DOHH2 (cell line): ENCODE results near the gene STK32B.

Experiments
- CTCF ChIP-seq: fragments of 200-600 bp; sonication (generic); IDR thresholded peaks from one replicate; pipeline ENCODE4 v1.5.1; 2014; ENCODE audit warnings: antibody characterized with exemption, mild to moderate bottlenecking, low read depth, low read length; ENCODE audit not compliant: poor library complexity, severe bottlenecking
- EZH2phosphoT487 ChIP-seq: fragments of 200-600 bp; sonication (generic); IDR thresholded peaks from 2 replicates; pipeline ENCODE4 v1.6.1; 2017; ENCODE audit warnings: borderline replicate concordance, mild to moderate bottlenecking, antibody characterized with exemption, low read length, moderate library complexity, mixed read lengths

GRCh38 chr4:5465529-5465928 is 414.2 kb downstream of the STK32B start:
- TF ChIP-seq CTCF (no peak), EZH2phosphoT487 (no peak)
